HCT116 (cell line): ENCODE measurements around the gene GPHN. TPM values are rescaled to one million over a fixed set of nuclear protein-coding genes. Genes with fewer than 3 reads are reported as not detected.
A peak's percentile ranks its signal among the peaks of the same experiment; 100 is the strongest.

Source experiments
- ATAC-seq: fragments of 200-7000 bp; cut with Tn5 transposase; 2 replicates; pipeline ENCODE4 v1.9.1; 2020; ENCODE audit warnings: mild to moderate bottlenecking, moderate library complexity
- BruUV-seq: library from RNA; stranded (reverse); fragments of 400-500 nt; replicated peaks from 2 replicates; lab custom pipeline; 2021; lab: Mats Ljungman, UMichigan
- CTCF ChIA-PET: fragments of 300-600 bp; sonication (Branson Sonifier 250); formaldehyde crosslinking; loops from one replicate; lab custom pipeline; 2021; ENCODE audit warnings: antibody characterized with exemption; lab: Charles Lee
- POLR2A ChIA-PET: fragments of 300-600, 350-600 bp; sonication (Branson Sonifier 250); formaldehyde crosslinking; loops from one replicate; lab custom pipeline; 2021; ENCODE audit warnings: antibody characterized with exemption; lab: Charles Lee
- RAD21 ChIA-PET, 2 experiments: fragments of 300-600 bp; sonication (Branson Sonifier 250); formaldehyde crosslinking; loops; one replicate each; lab custom pipeline; 2023; ENCODE audit warnings: low total read pairs in 2 of 2; ENCODE audit not compliant: uncharacterized antibody in 2 of 2, unreplicated experiment in 2 of 2, low non-redundant PET in 1 of 2; lab: Charles Lee
- DNase-seq: peaks from one replicate; pipeline ENCODE4 v3.0.0-alpha.2; 2010; ENCODE audit warnings: low read depth, low spot score
- H2AFZ ChIP-seq: fragments of 200-600 bp; shearing (Covaris generic), sonication (generic); 2 replicates; pipeline ENCODE4 v1.6.1; 2017; ENCODE audit warnings: low read depth, mixed run types, mixed read lengths, antibody characterized with exemption, low read length; ENCODE audit not compliant: poor library complexity, severe bottlenecking
- H3K27ac ChIP-seq: 2 replicates; pipeline ENCODE4 v1.5.1; 2012; ENCODE audit warnings: low read depth, low read length
- H3K27me3 ChIP-seq: fragments of 200-600 bp; sonication (generic); 2 replicates; pipeline ENCODE4 v1.6.1; 2016; ENCODE audit warnings: mixed run types, low read length, mixed read lengths; ENCODE audit not compliant: insufficient read depth
- H3K36me3 ChIP-seq, 2 experiments: fragments of 200-500 bp in 1 of 2; fragments of 200-600 bp in 1 of 2; sonication (Bioruptor generic) in 1 of 2; sonication (generic) in 1 of 2; 2 replicates each; pipeline versions ENCODE4 v1.5.1 to v1.6.1; 2014 to 2016; ENCODE audit warnings: low read length in 2 of 2, inconsistent platforms in 1 of 2, mixed read lengths in 1 of 2, mixed run types in 1 of 2; ENCODE audit not compliant: insufficient read depth in 2 of 2, control insufficient read depth in 1 of 2
- H3K4me1 ChIP-seq, 2 experiments: fragments of 200-600 bp in 1 of 2; sonication (generic) in 1 of 2; 2 replicates each; pipeline versions ENCODE4 v1.5.1 to v1.6.1; 2012 to 2017; ENCODE audit warnings: low read length in 2 of 2, inconsistent platforms in 1 of 2, mild to moderate bottlenecking in 1 of 2, mixed read lengths in 1 of 2, mixed run types in 1 of 2, moderate library complexity in 1 of 2; ENCODE audit not compliant: insufficient read depth in 2 of 2, control insufficient read depth in 1 of 2
- H3K4me2 ChIP-seq: fragments of 200-600 bp; sonication (generic); 2 replicates; pipeline ENCODE4 v1.6.1; 2017; ENCODE audit warnings: mixed run types, low read length, mixed read lengths
- H3K4me3 ChIP-seq, 2 experiments: fragments of 200-600 bp in 1 of 2; sonication (generic) in 1 of 2; replicated peaks in 1 of 2; 2 replicates each; pipeline ENCODE4 v1.5.1; 2011 to 2016; ENCODE audit warnings: low read length in 2 of 2, control low read depth in 1 of 2, low read depth in 1 of 2, mild to moderate bottlenecking in 1 of 2, mixed read lengths in 1 of 2, mixed run types in 1 of 2
- H3K79me2 ChIP-seq: fragments of 200-600 bp; sonication (generic); 2 replicates; pipeline ENCODE4 v1.6.1; 2017; ENCODE audit warnings: mild to moderate bottlenecking, mixed run types, low read length, moderate library complexity, mixed read lengths; ENCODE audit not compliant: insufficient read depth
- H3K9ac ChIP-seq: fragments of 200-600 bp; sonication (generic); 2 replicates; pipeline ENCODE4 v1.6.1; 2016; ENCODE audit warnings: low read length, mixed read lengths
- H3K9me2 ChIP-seq: fragments of 200-600 bp; sonication (generic), shearing (Covaris generic); 2 replicates; pipeline ENCODE4 v1.6.1; 2017; ENCODE audit warnings: mixed run types, mild to moderate bottlenecking, moderate library complexity; ENCODE audit not compliant: insufficient read depth
- H3K9me3 ChIP-seq, 2 experiments: fragments of 200-500 bp in 1 of 2; fragments of 200-600 bp in 1 of 2; sonication (Bioruptor generic) in 1 of 2; sonication (generic) in 1 of 2; 2 replicates each; pipeline ENCODE4 v1.6.1; 2014 to 2017; ENCODE audit warnings: low read length in 2 of 2, mixed read lengths in 2 of 2, inconsistent platforms in 1 of 2, low read depth in 1 of 2, mild to moderate bottlenecking in 1 of 2, mixed run types in 1 of 2, moderate library complexity in 1 of 2; ENCODE audit not compliant: control insufficient read depth in 1 of 2, insufficient read depth in 1 of 2
- H4K20me1 ChIP-seq: fragments of 200-600 bp; sonication (generic), shearing (Covaris generic); 2 replicates; pipeline ENCODE4 v1.6.1; 2017; ENCODE audit warnings: mixed run types, mild to moderate bottlenecking, moderate library complexity; ENCODE audit not compliant: insufficient read depth
- CBX3 ChIP-seq: IDR thresholded peaks from 2 replicates; pipeline ENCODE4 v1.6.1; 2012; ENCODE audit warnings: low read depth
- ELF1 ChIP-seq: IDR thresholded peaks from 2 replicates; pipeline ENCODE4 v1.6.1; 2012; ENCODE audit warnings: low read depth, borderline replicate concordance
- EZH2 ChIP-seq: fragments of 200-600 bp; sonication (generic); IDR thresholded peaks from 2 replicates; pipeline ENCODE4 v1.6.1; 2017; ENCODE audit warnings: antibody characterized with exemption, mixed run types
- FOSL1 ChIP-seq: IDR thresholded peaks from 2 replicates; pipeline ENCODE4 v1.6.1; 2012; ENCODE audit warnings: low read depth
- MAX ChIP-seq: IDR thresholded peaks from 2 replicates; pipeline ENCODE4 v1.6.1; 2012
- REST ChIP-seq: IDR thresholded peaks from 2 replicates; pipeline ENCODE4 v1.6.1; 2012; ENCODE audit warnings: low read depth
- SIN3A ChIP-seq: IDR thresholded peaks from 2 replicates; pipeline ENCODE4 v1.6.1; 2012; ENCODE audit warnings: low read depth
- SP1 ChIP-seq: IDR thresholded peaks from 2 replicates; pipeline ENCODE4 v1.6.1; 2012; ENCODE audit warnings: low read depth
- SRF ChIP-seq: IDR thresholded peaks from 2 replicates; pipeline ENCODE4 v1.6.1; 2012; ENCODE audit warnings: low read depth
- TCF7L2 ChIP-seq: IDR thresholded peaks from 2 replicates; pipeline ENCODE4 v1.7.0; 2011; ENCODE audit warnings: borderline replicate concordance, inconsistent platforms; ENCODE audit not compliant: insufficient read depth, insufficient read length; ENCODE audit errors: extremely low read depth
- intact Hi-C: fragments of 100-400 bp; cut with micrococcal nuclease; formaldehyde crosslinking; loops from 2 replicates; pipeline ENCODE4 v1.10.0; 2022
- total RNA-seq: library from RNA; stranded (reverse); gene quantifications from one replicate; pipeline ENCODE4 v1.2.1, GENCODE V29; 2021; ENCODE audit not compliant: unreplicated experiment

The GPHN gene
- total RNA-seq, 1 experiment from 2014 or later, result 43.8 TPM

- no peaks in the 10 kb centered on the region for H4K20me1 ChIP-seq
- no peak overlapping the region for H3K4me3 ChIP-seq
- H3K36me3 ChIP-seq, result no peaks in the 10 kb centered on the region
- ChIA-PET POLR2A (no interaction called here), CTCF (interaction anchor here (2.4 to 4.6 kb wide), 2 partner anchors 118 to 167 kb away, joined by 19 to 52 read pairs; no protein-coding TSS in a partner anchor), RAD21 (no interaction called here)
- intact Hi-C loops, result loop anchor here (5.0 kb wide), 1 partner anchor 534 kb away; the partner anchor contains the start of gene RDH12
- no peak overlapping the region for H3K9ac ChIP-seq
- no peaks in the 10 kb centered on the region for H3K79me2 ChIP-seq
- peaks cover 4 to 12% of the 10 kb centered on the region in 2 experiments; a peak in 2 of 4 replicates for H3K4me1 ChIP-seq
- DNase-seq (no peak), ATAC-seq (peak; percentile 26; the same call in 1 of the 2 replicates)
- H3K4me2 ChIP-seq, result peak overlapping the region; percentile 35
- H3K9me3 ChIP-seq, result no peaks in the 10 kb centered on the region
- H2AFZ ChIP-seq, result no peak overlapping the region
- TF ChIP-seq MAX, result no peak
- TF ChIP-seq ELF1, result no peak
- no peak for TF ChIP-seq CBX3
- no peak for TF ChIP-seq TCF7L2
- TF ChIP-seq FOSL1, result no peak
- no peak for TF ChIP-seq SP1
- no peak for TF ChIP-seq SRF
- TF ChIP-seq REST, result no peak
- no peak for TF ChIP-seq EZH2
- no peak for TF ChIP-seq SIN3A
- H3K9me2 ChIP-seq, result no peaks in the 10 kb centered on the region
- no peaks in the 10 kb centered on the region for H3K27me3 ChIP-seq
- no peak overlapping the region for H3K27ac ChIP-seq
- BruUV-seq, result no TSS peak
These were observed 660.1 kb downstream of the GPHN start for GRCh38 chr14:67168110-67168441.
